HG03039 (cell line): ENCODE results near the gene FAM83G.
"Not testable (repeated sequence)": the region's sequence is repeated elsewhere in the genome, so short reads cannot be mapped to it uniquely, and the experiment has no call there.

Experiments
- ATAC-seq: cut with Tn5 transposase; IDR thresholded peaks from one replicate; pipeline ENCODE4 v1.9.1; 2021; ENCODE audit warnings: mild to moderate bottlenecking, moderate library complexity; ENCODE audit not compliant: unreplicated experiment

The FAM83G gene

GRCh38 chr17:18928628-18929125 is 75.9 kb downstream of the FAM83G start:
- ATAC-seq, result no peak

GRCh38 chr17:18925187-18925586 is 79.4 kb downstream of the FAM83G start:
- no peak for ATAC-seq

GRCh38 chr17:18922596-18922995 is 82.0 kb downstream of the FAM83G start:
- not testable (repeated sequence) for ATAC-seq

- no peak for ATAC-seq
These were observed 82.6 kb downstream of the FAM83G start for GRCh38 chr17:18921912-18922451.

- ATAC-seq, result no peak
These were observed 83.1 kb downstream of the FAM83G start for GRCh38 chr17:18921485-18921884.

GRCh38 chr17:18920911-18921441 is 83.6 kb downstream of the FAM83G start:
- ATAC-seq, result no peak

- no peak for ATAC-seq
These were observed 84.6 kb downstream of the FAM83G start for GRCh38 chr17:18919963-18920362.
